GM10266 (cell line): Measurements from ENCODE around the gene CCR5.
"Not testable (repeated sequence)": the region's sequence is repeated elsewhere in the genome, so short reads cannot be mapped to it uniquely, and the experiment has no call there.

Experiments
- DNase-seq: peaks from one replicate; pipeline ENCODE4 v3.0.0; 2012; ENCODE audit errors: extremely low spot score
- CTCF ChIP-seq: IDR thresholded peaks from 2 replicates; pipeline ENCODE4 v1.5.1; 2012; ENCODE audit warnings: mild to moderate bottlenecking, low read depth; ENCODE audit not compliant: control insufficient read depth, insufficient read depth; ENCODE audit errors: missing control alignments

CCR5 gene

GRCh38 chr3:46389306-46389705 is 18.6 kb downstream of the CCR5 start:
- no peak for DNase-seq
- TF ChIP-seq CTCF: no peak

GRCh38 chr3:46391526-46391925 is 20.8 kb downstream of the CCR5 start:
- DNase-seq: not testable (repeated sequence)

- TF ChIP-seq CTCF: no peak
- no peak for DNase-seq
Observed at GRCh38 chr3:46393011-46393410, 22.3 kb downstream of the CCR5 start.

GRCh38 chr3:46393554-46394434 is 23.0 kb downstream of the CCR5 start:
- no peak for TF ChIP-seq CTCF
- no peak for DNase-seq

GRCh38 chr3:46395210-46395661 is 24.5 kb downstream of the CCR5 start:
- no peak for DNase-seq
- TF ChIP-seq CTCF: peak; percentile 13

- TF ChIP-seq CTCF: no peak
- no peak for DNase-seq
Observed at GRCh38 chr3:46395766-46396530, 25.2 kb downstream of the CCR5 start.

GRCh38 chr3:46397111-46397510 is 26.4 kb downstream of the CCR5 start:
- no peak for DNase-seq
- no peak for TF ChIP-seq CTCF
